H1 (cell line): ENCODE results near the gene CASS4. TPM values are rescaled to one million over a fixed set of nuclear protein-coding genes. Genes with fewer than 3 reads are reported as not detected.

Source experiments
- CTCF ChIA-PET: fragments of 300-600 bp; sonication (Branson Sonifier 250); formaldehyde crosslinking; loops from one replicate; lab custom pipeline; 2021; ENCODE audit not compliant: partially characterized antibody; lab: Charles Lee
- POLR2A ChIA-PET: fragments of 300-600 bp; sonication (Branson Sonifier 250); formaldehyde crosslinking; loops from one replicate; lab custom pipeline; 2021; ENCODE audit warnings: inconsistent platforms; ENCODE audit not compliant: partially characterized antibody; lab: Charles Lee
- DNase-seq, 2 experiments: peaks; one replicate each; pipeline versions ENCODE4 v3.0.0 to v3.0.0-alpha.2; 2010 to 2022; ENCODE audit warnings: low spot score in 2 of 2, low read depth in 1 of 2, mixed read lengths in 1 of 2
- FAIRE-seq: peaks from 2 replicates; lab custom pipeline; 2011; peaks lifted over from hg19 to GRCh38; lab: Jason Lieb, UNC
- H2AFZ ChIP-seq: 2 replicates; pipeline ENCODE4 v1.8.1; 2012; ENCODE audit warnings: low read length, inconsistent platforms
- H2AK5ac ChIP-seq: 2 replicates; pipeline ENCODE4 v1.6.1; 2013; ENCODE audit warnings: low read depth, low read length
- H2BK120ac ChIP-seq: replicated peaks from 2 replicates; pipeline ENCODE3; 2013; ENCODE audit warnings: low read depth, low read length, inconsistent platforms
- H2BK12ac ChIP-seq: 2 replicates; pipeline ENCODE4 v1.6.1; 2013; ENCODE audit warnings: low read depth, low read length
- H2BK15ac ChIP-seq: 2 replicates; pipeline ENCODE4 v1.6.1; 2013; ENCODE audit warnings: low read length
- H2BK20ac ChIP-seq: 2 replicates; pipeline ENCODE4 v1.6.1; 2013; ENCODE audit warnings: low read length
- H2BK5ac ChIP-seq: 2 replicates; pipeline ENCODE4 v1.6.1; 2013; ENCODE audit warnings: low read depth, low read length
- H3K14ac ChIP-seq: 2 replicates; pipeline ENCODE4 v1.6.1; 2013; ENCODE audit warnings: inconsistent platforms; ENCODE audit not compliant: insufficient read length
- H3K18ac ChIP-seq: 2 replicates; pipeline ENCODE4 v1.6.1; 2013; ENCODE audit warnings: low read length; ENCODE audit errors: extremely low read depth
- H3K23ac ChIP-seq: 2 replicates; pipeline ENCODE4 v1.6.1; 2013; ENCODE audit warnings: inconsistent platforms; ENCODE audit not compliant: insufficient read length
- H3K23me2 ChIP-seq: 2 replicates; pipeline ENCODE4 v1.6.1; 2013; ENCODE audit warnings: low read depth, low read length
- H3K27ac ChIP-seq: 2 replicates; pipeline ENCODE4 v1.6.1; 2011; ENCODE audit warnings: low read depth, low read length, inconsistent platforms
- H3K27me3 ChIP-seq, 4 experiments: replicated peaks in 1 of 4; 1 replicate in 1 of 4; 2 replicates in 3 of 4; pipeline versions ENCODE4 v1.6.1 to v1.8.1; 2011 to 2013; ENCODE audit warnings: low read length in 3 of 4, mild to moderate bottlenecking in 3 of 4, inconsistent platforms in 2 of 4, mixed read lengths in 2 of 4, moderate library complexity in 1 of 4; ENCODE audit not compliant: control insufficient read depth in 3 of 4, insufficient read depth in 3 of 4; ENCODE audit errors: extremely low read depth in 1 of 4
- H3K36me3 ChIP-seq, 4 experiments: 2 replicates each; pipeline versions ENCODE4 v1.6.1 to v1.8.1; 2011 to 2013; ENCODE audit warnings: mild to moderate bottlenecking in 4 of 4, low read length in 3 of 4, moderate library complexity in 2 of 4, control low read depth in 1 of 4, inconsistent platforms in 1 of 4; ENCODE audit not compliant: insufficient read depth in 4 of 4, control insufficient read depth in 2 of 4
- H3K4ac ChIP-seq: replicated peaks from 2 replicates; pipeline ENCODE3; 2013; ENCODE audit warnings: low read length, low read depth, mixed read lengths, inconsistent platforms; ENCODE audit not compliant: insufficient read length
- H3K4me1 ChIP-seq, 4 experiments: replicated peaks in 1 of 4; 1 replicate in 1 of 4; 2 replicates in 3 of 4; pipeline versions ENCODE4 v1.6.1 to v1.8.1; 2011 to 2013; ENCODE audit warnings: low read length in 3 of 4, inconsistent platforms in 2 of 4, mixed read lengths in 1 of 4; ENCODE audit not compliant: insufficient read depth in 4 of 4, control insufficient read depth in 3 of 4
- H3K4me2 ChIP-seq, 2 experiments: 2 replicates each; pipeline versions ENCODE4 v1.6.1 to v1.8.1; 2011 to 2013; ENCODE audit warnings: low read depth in 2 of 2, low read length in 2 of 2, control low read depth in 1 of 2, inconsistent platforms in 1 of 2, mild to moderate bottlenecking in 1 of 2; ENCODE audit not compliant: insufficient read depth in 1 of 2
- H3K4me3 ChIP-seq, 4 experiments: fragments of 200-600, 300-600 bp in 1 of 4; sonication (generic), shearing (Covaris generic), sonication (Bioruptor Twin) in 1 of 4; 2 replicates each; pipeline versions ENCODE4 v1.5.1 to v1.8.1; 2011 to 2016; ENCODE audit warnings: low read length in 4 of 4, low read depth in 3 of 4, control low read depth in 2 of 4, inconsistent platforms in 2 of 4, mild to moderate bottlenecking in 2 of 4, mixed read lengths in 1 of 4, moderate library complexity in 1 of 4; ENCODE audit not compliant: insufficient read depth in 2 of 4; ENCODE audit errors: extremely low read depth in 1 of 4
- H3K56ac ChIP-seq: replicated peaks from 2 replicates; pipeline ENCODE3; 2013; ENCODE audit warnings: low read depth, mild to moderate bottlenecking, mixed read lengths, low read length, inconsistent platforms; ENCODE audit not compliant: insufficient read length
- H3K79me1 ChIP-seq: 2 replicates; pipeline ENCODE4 v1.6.1; 2013; ENCODE audit warnings: low read depth, low read length, control low read depth
- H3K79me2 ChIP-seq, 2 experiments: 2 replicates each; pipeline versions ENCODE4 v1.6.1 to v1.8.1; 2012 to 2013; ENCODE audit warnings: low read length in 2 of 2, mild to moderate bottlenecking in 2 of 2, inconsistent platforms in 1 of 2; ENCODE audit not compliant: insufficient read depth in 2 of 2, control insufficient read depth in 1 of 2
- H3K9ac ChIP-seq, 4 experiments: replicated peaks in 1 of 4; 1 replicate in 1 of 4; 2 replicates in 3 of 4; pipeline versions ENCODE4 v1.6.1 to v1.8.1; 2011 to 2013; ENCODE audit warnings: low read depth in 3 of 4, low read length in 3 of 4, control low read depth in 2 of 4, mild to moderate bottlenecking in 2 of 4, moderate library complexity in 2 of 4, inconsistent platforms in 1 of 4; ENCODE audit errors: extremely low read depth in 1 of 4
- H3K9me3 ChIP-seq, 2 experiments: 2 replicates each; pipeline versions ENCODE4 v1.6.1 to v1.8.1; 2012 to 2013; ENCODE audit warnings: mild to moderate bottlenecking in 2 of 2, moderate library complexity in 2 of 2, control low read depth in 1 of 2, inconsistent platforms in 1 of 2, low read depth in 1 of 2, low read length in 1 of 2, mixed read lengths in 1 of 2; ENCODE audit not compliant: insufficient read depth in 2 of 2
- H4K20me1 ChIP-seq, 2 experiments: replicated peaks in 1 of 2; 2 replicates each; pipeline versions ENCODE3 to v1.8.1; 2011 to 2013; ENCODE audit warnings: inconsistent platforms in 2 of 2, low read length in 2 of 2, mild to moderate bottlenecking in 1 of 2; ENCODE audit not compliant: insufficient read depth in 2 of 2, control insufficient read depth in 1 of 2
- H4K5ac ChIP-seq: 2 replicates; pipeline ENCODE4 v1.6.1; 2013; ENCODE audit warnings: low read length, low read depth, mixed read lengths, inconsistent platforms; ENCODE audit not compliant: insufficient read length
- H4K8ac ChIP-seq: 2 replicates; pipeline ENCODE4 v1.8.0; 2013; ENCODE audit warnings: mild to moderate bottlenecking, moderate library complexity, low read length, inconsistent platforms; ENCODE audit not compliant: insufficient read depth; ENCODE audit errors: extremely low read depth
- H4K91ac ChIP-seq: replicated peaks from 2 replicates; pipeline ENCODE3; 2013; ENCODE audit warnings: low read length, mixed read lengths, inconsistent platforms; ENCODE audit not compliant: insufficient read length
- BACH1 ChIP-seq: IDR thresholded peaks from 2 replicates; pipeline ENCODE4 v1.6.1; 2012; ENCODE audit warnings: low read length, improper control_type of control experiment
- CEBPB ChIP-seq: IDR thresholded peaks from 2 replicates; pipeline ENCODE4 v1.6.1; 2012; ENCODE audit warnings: low read depth, low read length
- EP300 ChIP-seq, 2 experiments: IDR thresholded peaks; 1 replicate in 1 of 2; 2 replicates in 1 of 2; pipeline ENCODE4 v1.6.1; 2011 to 2012; ENCODE audit warnings: low read depth in 2 of 2, low read length in 2 of 2, mild to moderate bottlenecking in 2 of 2, borderline replicate concordance in 1 of 2, inconsistent platforms in 1 of 2, moderate library complexity in 1 of 2
- FOSL1 ChIP-seq: IDR thresholded peaks from 2 replicates; pipeline ENCODE4 v1.6.1; 2011; ENCODE audit warnings: mild to moderate bottlenecking, low read depth, low read length, moderate library complexity; ENCODE audit not compliant: insufficient read depth
- KDM5A ChIP-seq: fragments of 200-600 bp; IDR thresholded peaks from 2 replicates; pipeline ENCODE4 v1.7.1; 2012; ENCODE audit warnings: mild to moderate bottlenecking, low read length, inconsistent platforms, mixed read lengths
- RNF2 ChIP-seq: fragments of 200-900, 300-1000 bp; sonication (generic); IDR thresholded peaks from 2 replicates; pipeline ENCODE4 v1.7.1; 2016; ENCODE audit warnings: borderline replicate concordance, low read depth, mild to moderate bottlenecking, antibody characterized with exemption, low read length; ENCODE audit not compliant: poor library complexity, severe bottlenecking; ENCODE audit errors: missing control alignments
- SIN3A ChIP-seq, 2 experiments: IDR thresholded peaks in 1 of 2; conservative IDR thresholded peaks in 1 of 2; 2 replicates each; pipeline ENCODE4 v1.6.1; 2011 to 2012; ENCODE audit warnings: low read length in 2 of 2, improper control_type of control experiment in 1 of 2, low read depth in 1 of 2, mild to moderate bottlenecking in 1 of 2
- TEAD4 ChIP-seq: IDR thresholded peaks from 2 replicates; pipeline ENCODE4 v1.6.1; 2012; ENCODE audit warnings: low read depth, low read length, inconsistent platforms, mixed read lengths
- USF2 ChIP-seq: IDR thresholded peaks from 2 replicates; pipeline ENCODE4 v1.6.1; 2011; ENCODE audit warnings: low read length, improper control_type of control experiment
- WGBS, 2 experiments: shearing (Covaris generic) in 1 of 2; methylation state at CpG; one replicate each; pipeline versions ENCODE4 v1.1.6 to v1.1.7; 2013 to 2015; ENCODE audit warnings: low lambda C conversion rate in 2 of 2, mixed read lengths in 2 of 2, inconsistent platforms in 1 of 2, low coverage in 1 of 2, missing lambda C conversion rate in 1 of 2; ENCODE audit not compliant: insufficient replicate concordance in 2 of 2, insufficient coverage in 1 of 2, insufficient read length in 1 of 2; ENCODE audit errors: extremely low coverage in 1 of 2, missing lambda C conversion rate in 1 of 2; 5-methylcytosine and 5-hydroxymethylcytosine counted together
- polyA plus RNA-seq, 7 experiments: library from polyadenylated mRNA; depleted of rRNA in 3 of 7; stranded (reverse) in 5 of 7; unstranded in 2 of 7; fragments of >200 nt in 5 of 7; fragments of 200-250 nt in 2 of 7; gene quantifications; 1 replicate in 5 of 7; 2 replicates in 1 of 7; 4 replicates in 1 of 7; pipeline versions ENCODE4 v1.2.1 to v1.2.3, GENCODE V29; 2011 to 2013; ENCODE audit warnings: missing spikeins in 2 of 7, mixed read lengths in 2 of 7
- total RNA-seq: library from RNA; stranded (reverse); fragmentation: NEBNext Ultra II Directional; extraction: Animal tissue kit (Norgen Biotek cat#: 25700); gene quantifications from 2 replicates; pipeline ENCODE4 v1.2.1, GENCODE V29; 2021

The CASS4 gene
- total and polyA plus RNA-seq, 2 of the 8 experiments (the other 6 are each of a cell fraction or from before 2014, with no cell fraction given) = not detected

DNA sequence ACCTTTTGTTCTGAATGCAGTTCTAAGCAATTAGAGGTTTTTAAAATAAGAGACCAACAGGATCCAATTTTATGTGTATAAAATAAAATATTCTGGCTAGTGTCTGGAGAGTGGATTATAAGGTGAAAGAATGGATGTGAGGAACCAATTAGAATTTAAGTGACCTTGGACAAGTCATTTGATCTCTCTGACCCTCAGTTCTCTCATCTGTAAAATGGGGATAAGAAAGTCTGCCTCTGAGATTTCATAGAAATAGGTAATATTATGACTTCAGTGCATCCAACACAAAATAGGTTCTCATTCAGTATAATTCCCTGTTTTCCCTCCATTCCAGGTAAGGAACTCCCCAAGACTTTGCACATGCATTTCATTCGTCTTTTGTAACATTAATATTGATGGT, 18.9 kb downstream of the CASS4 start:
- Histone ChIP-seq H3K79me2 (no peaks in the 10 kb centered on the region), H3K4ac (no peak overlapping the region), H3K18ac (no peak overlapping the region), H3K27ac (no peak overlapping the region), H4K8ac (no peak overlapping the region), H3K79me1 (no peaks in the 10 kb centered on the region), H4K5ac (no peak overlapping the region), H3K56ac (no peak overlapping the region), H2AK5ac (no peak overlapping the region), H2BK120ac (no peak overlapping the region), H3K9ac (no peak overlapping the region), H2BK15ac (no peak overlapping the region), H3K4me3 (no peak overlapping the region), H3K14ac (no peak overlapping the region), H2AFZ (no peak overlapping the region), H4K91ac (no peak overlapping the region), H3K36me3 (no peaks in the 10 kb centered on the region), H3K23me2 (no peaks in the 10 kb centered on the region), H3K4me2 (no peak overlapping the region), H3K9me3 (no peaks in the 10 kb centered on the region), H4K20me1 (peaks cover 0 to 1% of the 10 kb centered on the region in 2 experiments), H3K27me3 (no peaks in the 10 kb centered on the region; a peak in 1 of 7 replicates), H3K23ac (no peak overlapping the region), H2BK20ac (no peak overlapping the region), H3K4me1 (no peaks in the 10 kb centered on the region), H2BK5ac (no peak overlapping the region), H2BK12ac (no peak overlapping the region)
- POLR2A ChIA-PET = no interaction called here
- DNase-seq (no peak), FAIRE-seq (no peak)
- CTCF ChIA-PET = interaction anchor here (0.9 to 1.3 kb wide), 2 partner anchors 10 to 120 kb away, joined by 4 to 5 read pairs; no protein-coding TSS in a partner anchor
- WGBS, 2 experiments = 84% methylated on average over 1 of the region's 1 CpG; no CpG with 5 or more reads in 1 of the 2 experiments
- TF ChIP-seq FOSL1 = no peak
- TF ChIP-seq BACH1 = no peak
- TF ChIP-seq TEAD4 = no peak
- TF ChIP-seq KDM5A = no peak
- no peak for TF ChIP-seq SIN3A (conservative IDR thresholded peaks at IDR 0.05 in 1 of 2, IDR thresholded peaks at IDR 0.05 in 1 of 2; ENCODE audit: low read depth in 1 of 2, low read length in 2 of 2)
- TF ChIP-seq EP300 (IDR thresholded peaks at IDR 0.05; ENCODE audit: borderline replicate concordance in 1 of 2, low read depth in 2 of 2, low read length in 2 of 2) = no peak
- no peak for TF ChIP-seq RNF2
- no peak for TF ChIP-seq CEBPB
- no peak for TF ChIP-seq USF2
- TF ChIP-seq, all 59 proteins: peak for 0
